ENCODE results near the gene CMBL. TPM values are rescaled to one million over a fixed set of nuclear protein-coding genes. Genes with fewer than 3 reads are reported as not detected.

Gene CMBL
- total and polyA plus RNA-seq, 2 of the 13 experiments (the other 11 are each of a cell fraction or from before 2014, with no cell fraction given): 11.5 to 17.0 TPM

DNA sequence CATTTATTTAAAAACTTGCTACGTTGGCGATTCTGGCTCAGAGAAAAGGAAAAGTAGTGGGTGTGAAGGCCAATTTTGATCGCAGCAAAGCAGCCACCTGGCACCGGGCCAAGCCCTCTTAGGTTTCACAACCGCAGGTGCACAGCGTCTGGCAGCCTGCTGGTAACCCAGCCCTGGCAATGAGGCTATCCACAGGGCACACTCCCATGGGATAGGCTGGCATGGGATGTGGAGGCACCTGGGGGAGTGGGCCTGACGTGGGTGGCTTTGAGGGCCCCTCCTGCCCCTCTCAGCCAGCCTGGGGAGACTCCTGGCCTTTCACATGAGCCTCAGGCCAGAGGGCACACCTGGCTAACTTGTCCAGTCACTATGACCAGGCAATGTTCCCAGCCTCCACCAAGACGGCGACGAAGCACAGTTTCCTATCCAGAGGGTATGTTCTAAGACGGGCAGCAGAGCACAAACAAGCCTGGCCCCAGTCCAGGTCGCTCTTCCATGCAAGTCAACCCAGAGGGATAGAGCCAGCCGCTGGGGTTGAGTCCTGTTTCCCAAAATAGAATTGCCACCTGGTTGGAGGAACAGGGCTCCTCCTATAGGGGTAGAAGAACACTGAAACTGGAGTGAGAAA, 19.0 kb downstream of the CMBL start:
- Histone ChIP-seq H3K4me3 (replicated peaks in 1 of 3; ENCODE audit: insufficient read depth in 1 of 3, low read depth in 2 of 3, low read length in 3 of 3) (no peak overlapping the region), H3K79me2 (ENCODE audit: insufficient read depth, low read length) (no peaks in the 10 kb centered on the region), H4K20me1 (ENCODE audit: insufficient read depth, low read length) (no peaks in the 10 kb centered on the region), H3K9ac (ENCODE audit: insufficient read depth, low read depth, low read length) (no peak overlapping the region), H3K36me3 (replicated peaks in 1 of 2; ENCODE audit: control insufficient read depth in 1 of 2, insufficient read depth in 2 of 2, low read length in 2 of 2) (peaks cover 2 to 15% of the 10 kb centered on the region in 2 experiments; a peak in 3 of 5 replicates), H3K9me3 (ENCODE audit: low read length) (no peaks in the 10 kb centered on the region), H3K4me2 (ENCODE audit: low read depth, low read length) (no peak overlapping the region), H3K27me3 (ENCODE audit: control insufficient read depth in 1 of 2, insufficient read depth in 2 of 2, low read length in 2 of 2) (no peaks in the 10 kb centered on the region), H2AFZ (ENCODE audit: low read length) (no peak overlapping the region), H3K4me1 (ENCODE audit: insufficient read depth, low read length) (no peaks in the 10 kb centered on the region), H3K27ac (ENCODE audit: extremely low read length, insufficient read depth, low read length) (no peak overlapping the region)
- intact Hi-C loops (cut with micrococcal nuclease; ENCODE audit: unreplicated experiment) (no loop called here), in situ Hi-C loops (cut with HindIII; ENCODE audit: extremely low pct_ligation_motif_present, low pct_unique_long_range_greater_than_20kb) (loop anchor here (10.0 kb wide), 2 partner anchors 76 to 336 kb away; no protein-coding TSS in a partner anchor)
- DNase-seq (ENCODE audit: low spot score): no peak
- no peak for ATAC-seq
- ChIA-PET POLR2A (no interaction called here), CTCF (ENCODE audit: low intra/inter-chr PET ratio, low total read pairs) (no interaction called here)
- 98% methylated on average over 9 of the region's 13 CpGs for WGBS (ENCODE audit: low lambda C conversion rate)
- TF ChIP-seq ZFP41 (CRISPR knock-in tag; IDR thresholded peaks at IDR 0.05; ENCODE audit: borderline replicate concordance): no peak
- TF ChIP-seq U2AF2 (IDR thresholded peaks at IDR 0.05; ENCODE audit: low read depth, low read length): no peak
- TF ChIP-seq, protein P1, sequence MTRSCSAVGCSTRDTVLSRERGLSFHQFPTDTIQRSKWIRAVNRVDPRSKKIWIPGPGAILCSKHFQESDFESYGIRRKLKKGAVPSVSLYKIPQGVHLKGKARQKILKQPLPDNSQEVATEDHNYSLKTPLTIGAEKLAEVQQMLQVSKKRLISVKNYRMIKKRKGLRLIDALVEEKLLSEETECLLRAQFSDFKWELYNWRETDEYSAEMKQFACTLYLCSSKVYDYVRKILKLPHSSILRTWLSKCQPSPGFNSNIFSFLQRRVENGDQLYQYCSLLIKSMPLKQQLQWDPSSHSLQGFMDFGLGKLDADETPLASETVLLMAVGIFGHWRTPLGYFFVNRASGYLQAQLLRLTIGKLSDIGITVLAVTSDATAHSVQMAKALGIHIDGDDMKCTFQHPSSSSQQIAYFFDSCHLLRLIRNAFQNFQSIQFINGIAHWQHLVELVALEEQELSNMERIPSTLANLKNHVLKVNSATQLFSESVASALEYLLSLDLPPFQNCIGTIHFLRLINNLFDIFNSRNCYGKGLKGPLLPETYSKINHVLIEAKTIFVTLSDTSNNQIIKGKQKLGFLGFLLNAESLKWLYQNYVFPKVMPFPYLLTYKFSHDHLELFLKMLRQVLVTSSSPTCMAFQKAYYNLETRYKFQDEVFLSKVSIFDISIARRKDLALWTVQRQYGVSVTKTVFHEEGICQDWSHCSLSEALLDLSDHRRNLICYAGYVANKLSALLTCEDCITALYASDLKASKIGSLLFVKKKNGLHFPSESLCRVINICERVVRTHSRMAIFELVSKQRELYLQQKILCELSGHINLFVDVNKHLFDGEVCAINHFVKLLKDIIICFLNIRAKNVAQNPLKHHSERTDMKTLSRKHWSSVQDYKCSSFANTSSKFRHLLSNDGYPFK (CRISPR knock-in tag; IDR thresholded peaks at IDR 0.05; ENCODE audit: borderline replicate concordance): no peak
- peak in 1 of 2 experiments; percentile 38; a peak in 1 of 4 replicates for TF ChIP-seq MAFK (conservative IDR thresholded peaks at IDR 0.05 in 1 of 2, IDR thresholded peaks at IDR 0.05 in 1 of 2; ENCODE audit: low read length in 2 of 2)
- no peak for TF ChIP-seq MZF1 (CRISPR knock-in tag; IDR thresholded peaks at IDR 0.05; ENCODE audit: borderline replicate concordance)
- TF ChIP-seq, protein P2, sequence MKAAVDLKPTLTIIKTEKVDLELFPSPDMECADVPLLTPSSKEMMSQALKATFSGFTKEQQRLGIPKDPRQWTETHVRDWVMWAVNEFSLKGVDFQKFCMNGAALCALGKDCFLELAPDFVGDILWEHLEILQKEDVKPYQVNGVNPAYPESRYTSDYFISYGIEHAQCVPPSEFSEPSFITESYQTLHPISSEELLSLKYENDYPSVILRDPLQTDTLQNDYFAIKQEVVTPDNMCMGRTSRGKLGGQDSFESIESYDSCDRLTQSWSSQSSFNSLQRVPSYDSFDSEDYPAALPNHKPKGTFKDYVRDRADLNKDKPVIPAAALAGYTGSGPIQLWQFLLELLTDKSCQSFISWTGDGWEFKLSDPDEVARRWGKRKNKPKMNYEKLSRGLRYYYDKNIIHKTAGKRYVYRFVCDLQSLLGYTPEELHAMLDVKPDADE (CRISPR knock-in tag; IDR thresholded peaks at IDR 0.05): no peak
- no TSS peak for BruUV-seq (replicated peaks)
- no peak for FAIRE-seq

All from HepG2 (cell line).